ENCODE measurements around the gene PGAM1.
"Not testable (repeated sequence)": the region's sequence is repeated elsewhere in the genome, so short reads cannot be mapped to it uniquely, and the experiment has no call there.

PGAM1 gene

DNA sequence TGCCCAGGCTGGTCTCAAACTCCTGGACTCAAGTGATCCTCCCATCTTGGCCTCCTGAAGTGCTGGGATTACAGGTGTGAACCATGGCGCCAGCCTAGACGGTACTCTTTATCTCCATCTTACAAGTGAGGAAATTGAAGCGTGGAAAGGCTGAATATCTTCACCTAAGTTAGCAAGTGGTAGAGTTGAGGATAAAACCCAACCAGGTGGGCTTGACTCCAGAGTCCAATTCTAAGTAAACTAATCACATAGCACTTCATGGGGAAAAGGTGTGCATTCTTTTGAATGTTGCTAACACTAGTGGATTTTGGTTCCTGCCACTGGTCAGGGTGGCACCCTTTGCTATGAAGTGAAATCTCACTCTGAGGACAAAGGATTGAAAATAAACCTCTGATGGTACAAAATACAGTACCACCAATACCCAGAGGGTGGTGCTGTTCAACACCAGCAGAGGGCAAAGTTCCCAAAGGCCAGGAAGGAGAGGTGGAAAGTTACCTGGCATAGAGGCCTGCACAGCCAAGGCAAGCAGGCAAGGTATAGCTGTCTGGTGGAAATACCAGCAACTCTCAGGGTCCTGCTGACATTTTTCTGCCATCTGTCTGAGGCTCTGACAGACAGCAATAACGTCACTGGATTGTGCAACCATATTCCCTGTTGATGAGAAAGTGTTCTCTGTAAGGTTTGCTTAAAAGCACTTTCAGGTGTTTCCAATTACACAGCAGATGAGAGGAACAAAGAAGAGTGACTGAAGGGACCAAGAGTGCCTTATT is 37.6 kb downstream of the PGAM1 start:
- H3K9ac ChIP-seq (ENCODE audit: low read depth, low read length): no peak overlapping the region
- H3K4me3 ChIP-seq (ENCODE audit: low read depth, low read length): no peak overlapping the region
- H3K27me3 ChIP-seq (ENCODE audit: control insufficient read depth, insufficient read depth, low read length): no peaks in the 10 kb centered on the region
- H3K9me3 ChIP-seq (ENCODE audit: control insufficient read depth, insufficient read depth, low read length): no peaks in the 10 kb centered on the region
- no peaks in the 10 kb centered on the region for H3K4me1 ChIP-seq (ENCODE audit: control insufficient read depth, insufficient read depth, low read length)
- peaks cover 71% of the 10 kb centered on the region for H3K36me3 ChIP-seq (ENCODE audit: control insufficient read depth, insufficient read depth, low read length)

DNA sequence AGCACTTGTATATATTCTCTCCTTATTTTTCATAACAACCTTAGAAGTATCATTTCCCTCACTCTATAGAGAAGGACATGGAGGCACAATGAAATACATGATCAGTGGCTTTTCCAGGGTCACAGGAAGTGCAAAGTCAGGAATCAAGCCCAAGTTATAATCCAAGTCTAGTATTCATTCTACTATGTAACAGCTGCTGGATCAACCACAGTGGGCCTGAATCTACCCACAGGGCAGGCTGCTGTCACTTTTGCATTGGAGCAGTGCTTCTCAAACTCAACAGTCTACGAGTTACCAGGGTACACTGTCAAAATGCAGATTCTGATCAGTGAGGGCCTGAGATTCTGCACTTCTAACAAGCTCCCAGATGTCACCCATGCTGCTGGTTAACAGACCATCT is 38.2 kb downstream of the PGAM1 start:
- H3K4me3 ChIP-seq (ENCODE audit: low read depth, low read length): no peak overlapping the region
- H3K4me1 ChIP-seq (ENCODE audit: control insufficient read depth, insufficient read depth, low read length): no peaks in the 10 kb centered on the region
- no peak overlapping the region for H3K9ac ChIP-seq (ENCODE audit: low read depth, low read length)
- no peaks in the 10 kb centered on the region for H3K27me3 ChIP-seq (ENCODE audit: control insufficient read depth, insufficient read depth, low read length)
- H3K9me3 ChIP-seq (ENCODE audit: control insufficient read depth, insufficient read depth, low read length): no peaks in the 10 kb centered on the region
- peaks cover 69% of the 10 kb centered on the region for H3K36me3 ChIP-seq (ENCODE audit: control insufficient read depth, insufficient read depth, low read length)

DNA sequence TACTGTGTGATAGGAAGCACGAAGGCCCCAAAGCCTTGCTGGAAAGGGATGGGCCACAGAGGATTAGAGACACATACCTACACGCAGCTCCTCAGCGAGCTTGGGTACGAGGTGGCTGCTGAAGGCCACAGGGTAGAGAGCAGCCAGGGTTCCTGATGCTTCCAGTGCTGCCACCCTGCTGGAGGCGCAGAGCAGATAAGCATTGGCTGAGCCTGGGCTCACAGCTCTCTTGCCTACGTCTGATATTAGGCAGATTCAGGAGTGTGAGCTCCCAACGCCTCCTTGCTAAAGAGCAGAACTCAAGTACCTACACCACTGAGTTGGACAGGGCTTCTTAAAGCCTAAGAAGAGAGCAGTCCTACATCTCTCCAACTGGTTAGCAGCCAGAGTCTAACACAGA is 40.0 kb downstream of the PGAM1 start:
- Histone ChIP-seq H3K36me3 (ENCODE audit: control insufficient read depth, insufficient read depth, low read length) (peaks cover 70% of the 10 kb centered on the region), H3K9ac (ENCODE audit: low read depth, low read length) (no peak overlapping the region), H3K4me3 (ENCODE audit: low read depth, low read length) (no peak overlapping the region), H3K4me1 (ENCODE audit: control insufficient read depth, insufficient read depth, low read length) (no peaks in the 10 kb centered on the region), H3K9me3 (ENCODE audit: control insufficient read depth, insufficient read depth, low read length) (no peaks in the 10 kb centered on the region), H3K27me3 (ENCODE audit: control insufficient read depth, insufficient read depth, low read length) (no peaks in the 10 kb centered on the region)

GRCh38 chr10:97466755-97467154 is 40.8 kb downstream of the PGAM1 start:
- H3K4me1 ChIP-seq (ENCODE audit: control insufficient read depth, insufficient read depth, low read length): no peaks in the 10 kb centered on the region
- no peak overlapping the region for H3K9ac ChIP-seq (ENCODE audit: low read depth, low read length)
- peaks cover 66% of the 10 kb centered on the region for H3K36me3 ChIP-seq (ENCODE audit: control insufficient read depth, insufficient read depth, low read length)
- H3K9me3 ChIP-seq (ENCODE audit: control insufficient read depth, insufficient read depth, low read length): no peaks in the 10 kb centered on the region
- no peak overlapping the region for H3K4me3 ChIP-seq (ENCODE audit: low read depth, low read length)
- no peaks in the 10 kb centered on the region for H3K27me3 ChIP-seq (ENCODE audit: control insufficient read depth, insufficient read depth, low read length)

- no peaks in the 10 kb centered on the region for H3K4me1 ChIP-seq (ENCODE audit: control insufficient read depth, insufficient read depth, low read length)
- no peaks in the 10 kb centered on the region for H3K27me3 ChIP-seq (ENCODE audit: control insufficient read depth, insufficient read depth, low read length)
- peaks cover 55% of the 10 kb centered on the region for H3K36me3 ChIP-seq (ENCODE audit: control insufficient read depth, insufficient read depth, low read length)
- no peaks in the 10 kb centered on the region for H3K9me3 ChIP-seq (ENCODE audit: control insufficient read depth, insufficient read depth, low read length)
- no peak overlapping the region for H3K4me3 ChIP-seq (ENCODE audit: low read depth, low read length)
- H3K9ac ChIP-seq (ENCODE audit: low read depth, low read length): no peak overlapping the region
These were observed 42.2 kb downstream of the PGAM1 start for GRCh38 chr10:97468162-97468561.

- not testable (repeated sequence) for H3K27me3 ChIP-seq (ENCODE audit: control insufficient read depth, insufficient read depth, low read length); H3K4me1 ChIP-seq (ENCODE audit: control insufficient read depth, insufficient read depth, low read length); H3K9ac ChIP-seq (ENCODE audit: low read depth, low read length); H3K9me3 ChIP-seq (ENCODE audit: control insufficient read depth, insufficient read depth, low read length); H3K4me3 ChIP-seq (ENCODE audit: low read depth, low read length)
- H3K36me3 ChIP-seq (ENCODE audit: control insufficient read depth, insufficient read depth, low read length): peaks cover 52% of the 10 kb centered on the region
These were observed 42.8 kb downstream of the PGAM1 start for GRCh38 chr10:97468781-97469180.

DNA sequence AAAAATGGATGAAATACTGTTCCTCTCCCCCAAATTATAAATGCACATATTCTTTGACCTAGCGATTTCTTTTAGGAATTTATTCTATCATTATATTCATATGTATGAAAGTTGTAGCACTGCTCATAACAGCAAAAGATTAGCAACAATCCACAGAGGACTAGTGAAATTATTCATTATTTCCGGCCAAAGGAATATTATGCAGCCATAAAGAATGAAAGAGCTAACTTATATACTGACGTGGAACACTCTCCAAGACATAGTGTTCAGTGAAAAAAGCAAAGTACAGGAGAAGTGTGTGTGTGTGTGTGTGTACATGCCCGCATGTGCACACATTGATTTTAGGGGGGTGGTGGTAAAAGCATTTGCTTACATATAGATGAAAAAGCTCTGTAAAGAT is 48.9 kb downstream of the PGAM1 start:
- Histone ChIP-seq H3K4me3 (ENCODE audit: low read depth, low read length) (no peak overlapping the region), H3K9ac (ENCODE audit: low read depth, low read length) (no peak overlapping the region), H3K27me3 (ENCODE audit: control insufficient read depth, insufficient read depth, low read length) (no peaks in the 10 kb centered on the region), H3K9me3 (ENCODE audit: control insufficient read depth, insufficient read depth, low read length) (no peaks in the 10 kb centered on the region), H3K36me3 (ENCODE audit: control insufficient read depth, insufficient read depth, low read length) (peaks cover 37% of the 10 kb centered on the region), H3K4me1 (ENCODE audit: control insufficient read depth, insufficient read depth, low read length) (peaks cover 7% of the 10 kb centered on the region)

GRCh38 chr10:97475936-97476594 is 50.1 kb downstream of the PGAM1 start:
- no peak overlapping the region for H3K9ac ChIP-seq (ENCODE audit: low read depth, low read length)
- no peaks in the 10 kb centered on the region for H3K27me3 ChIP-seq (ENCODE audit: control insufficient read depth, insufficient read depth, low read length)
- H3K4me1 ChIP-seq (ENCODE audit: control insufficient read depth, insufficient read depth, low read length): peaks cover 15% of the 10 kb centered on the region
- no peak overlapping the region for H3K4me3 ChIP-seq (ENCODE audit: low read depth, low read length)
- peaks cover 29% of the 10 kb centered on the region for H3K36me3 ChIP-seq (ENCODE audit: control insufficient read depth, insufficient read depth, low read length)
- no peaks in the 10 kb centered on the region for H3K9me3 ChIP-seq (ENCODE audit: control insufficient read depth, insufficient read depth, low read length)

- peaks cover 26% of the 10 kb centered on the region for H3K36me3 ChIP-seq (ENCODE audit: control insufficient read depth, insufficient read depth, low read length)
These were observed 53.4 kb downstream of the PGAM1 start for GRCh38 chr10:97479410-97479809.

GRCh38 chr10:97479939-97480338 is 53.9 kb downstream of the PGAM1 start:
- H3K9ac ChIP-seq (ENCODE audit: low read depth, low read length): no peak overlapping the region
- no peak overlapping the region for H3K4me3 ChIP-seq (ENCODE audit: low read depth, low read length)
- no peaks in the 10 kb centered on the region for H3K9me3 ChIP-seq (ENCODE audit: control insufficient read depth, insufficient read depth, low read length)
- no peaks in the 10 kb centered on the region for H3K27me3 ChIP-seq (ENCODE audit: control insufficient read depth, insufficient read depth, low read length)
- H3K36me3 ChIP-seq (ENCODE audit: control insufficient read depth, insufficient read depth, low read length): peaks cover 22% of the 10 kb centered on the region
- peaks cover 15% of the 10 kb centered on the region for H3K4me1 ChIP-seq (ENCODE audit: control insufficient read depth, insufficient read depth, low read length)

More at GRCh38 chr10:97479410-97479809, 53.4 kb downstream of the PGAM1 start:
- not testable (repeated sequence) for H3K9me3 ChIP-seq (ENCODE audit: control insufficient read depth, insufficient read depth, low read length); H3K9ac ChIP-seq (ENCODE audit: low read depth, low read length); H3K27me3 ChIP-seq (ENCODE audit: control insufficient read depth, insufficient read depth, low read length); H3K4me3 ChIP-seq (ENCODE audit: low read depth, low read length)
- peaks cover 15% of the 10 kb centered on the region for H3K4me1 ChIP-seq (ENCODE audit: control insufficient read depth, insufficient read depth, low read length)

- H3K27me3 ChIP-seq (ENCODE audit: control insufficient read depth, insufficient read depth, low read length): no peaks in the 10 kb centered on the region
- H3K9me3 ChIP-seq (ENCODE audit: control insufficient read depth, insufficient read depth, low read length): no peaks in the 10 kb centered on the region
- peaks cover 22% of the 10 kb centered on the region for H3K36me3 ChIP-seq (ENCODE audit: control insufficient read depth, insufficient read depth, low read length)
- H3K4me1 ChIP-seq (ENCODE audit: control insufficient read depth, insufficient read depth, low read length): peaks cover 15% of the 10 kb centered on the region
- no peak overlapping the region for H3K4me3 ChIP-seq (ENCODE audit: low read depth, low read length)
- H3K9ac ChIP-seq (ENCODE audit: low read depth, low read length): no peak overlapping the region
These were observed 55.1 kb downstream of the PGAM1 start for GRCh38 chr10:97481071-97481470.

DNA sequence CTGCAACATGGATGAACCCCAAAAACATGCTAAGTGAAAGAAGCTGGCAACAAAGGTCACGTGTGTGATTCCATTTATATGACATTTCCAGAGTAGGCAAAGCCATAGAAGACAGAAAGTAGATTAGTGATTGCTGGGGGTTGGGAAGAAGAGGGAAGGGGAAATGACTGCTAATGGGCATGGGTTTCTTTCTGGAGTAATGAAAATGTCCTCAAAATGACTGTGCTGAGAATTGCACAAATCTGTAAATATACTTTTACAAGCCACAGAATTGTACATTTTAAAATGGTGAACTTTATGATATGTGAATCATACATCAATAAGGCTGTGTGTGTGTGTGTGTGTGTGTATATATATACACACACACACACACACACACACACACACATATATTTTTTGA is 56.4 kb downstream of the PGAM1 start:
- H3K36me3 ChIP-seq (ENCODE audit: control insufficient read depth, insufficient read depth, low read length): peaks cover 19% of the 10 kb centered on the region
- peaks cover 15% of the 10 kb centered on the region for H3K4me1 ChIP-seq (ENCODE audit: control insufficient read depth, insufficient read depth, low read length)
- H3K9me3 ChIP-seq (ENCODE audit: control insufficient read depth, insufficient read depth, low read length): no peaks in the 10 kb centered on the region
- no peak overlapping the region for H3K9ac ChIP-seq (ENCODE audit: low read depth, low read length)
- no peak overlapping the region for H3K4me3 ChIP-seq (ENCODE audit: low read depth, low read length)
- no peaks in the 10 kb centered on the region for H3K27me3 ChIP-seq (ENCODE audit: control insufficient read depth, insufficient read depth, low read length)
